PC-9 (cell line): ENCODE measurements around the gene YARS2. TPM values are rescaled to one million over a fixed set of nuclear protein-coding genes. Genes with fewer than 3 reads are reported as not detected.
"Not testable (repeated sequence)": the region's sequence is repeated elsewhere in the genome, so short reads cannot be mapped to it uniquely, and the experiment has no call there.

Experiments used
- BruUV-seq: library from RNA; stranded (reverse); fragments of 400-500 nt; replicated peaks from 2 replicates; lab custom pipeline; 2021; lab: Mats Ljungman, UMichigan
- CTCF ChIA-PET: fragments of 300-600 bp; sonication (Branson Sonifier 250); formaldehyde crosslinking; loops from one replicate; lab custom pipeline; 2022; ENCODE audit warnings: antibody characterized with exemption; lab: Charles Lee
- POLR2A ChIA-PET: fragments of 300-600 bp; sonication (Branson Sonifier 250); formaldehyde crosslinking; loops from one replicate; lab custom pipeline; 2022; ENCODE audit warnings: antibody characterized with exemption; ENCODE audit not compliant: unreplicated experiment; lab: Charles Lee
- DNase-seq, 2 experiments: peaks; one replicate each; pipeline versions ENCODE4 v3.0.0 to v3.0.0-alpha.2; 2015 to 2022; ENCODE audit warnings: mixed read lengths in 1 of 2
- H2AFZ ChIP-seq: fragments of 200-600 bp; sonication (generic); 2 replicates; pipeline ENCODE4 v1.8.1; 2017; ENCODE audit warnings: antibody characterized with exemption
- H3F3A ChIP-seq: fragments of 200-600 bp; sonication (generic); 2 replicates; pipeline ENCODE4 v1.8.1; 2017; ENCODE audit warnings: antibody characterized with exemption, mild to moderate bottlenecking, low read depth; ENCODE audit not compliant: insufficient read depth
- H3K27ac ChIP-seq: fragments of 200-600 bp; sonication (generic); 2 replicates; pipeline ENCODE4 v1.6.1; 2016; ENCODE audit warnings: mixed run types
- H3K27me3 ChIP-seq: fragments of 200-600 bp; sonication (generic); 2 replicates; pipeline ENCODE4 v1.6.1; 2016; ENCODE audit warnings: low read depth, mixed run types; ENCODE audit not compliant: insufficient read depth
- H3K36me3 ChIP-seq: fragments of 200-600 bp; sonication (generic); 2 replicates; pipeline ENCODE4 v1.6.1; 2016; ENCODE audit warnings: low read depth, mixed run types
- H3K4me1 ChIP-seq: fragments of 200-600 bp; sonication (generic); replicated peaks from 2 replicates; pipeline ENCODE4 v1.6.1; 2016; ENCODE audit warnings: mixed run types; ENCODE audit not compliant: insufficient read depth
- H3K4me2 ChIP-seq: fragments of 200-600 bp; sonication (generic); 2 replicates; pipeline ENCODE4 v1.6.1; 2017; ENCODE audit warnings: mixed run types
- H3K4me3 ChIP-seq: fragments of 200-600 bp; sonication (generic); 2 replicates; pipeline ENCODE4 v1.6.1; 2016; ENCODE audit warnings: mixed run types
- H3K79me2 ChIP-seq: fragments of 200-600 bp; sonication (generic); 2 replicates; pipeline ENCODE4 v1.6.1; 2017; ENCODE audit warnings: low read depth, mixed run types
- H3K9me2 ChIP-seq: fragments of 200-600 bp; sonication (generic); 2 replicates; pipeline ENCODE4 v1.8.1; 2017; ENCODE audit warnings: mild to moderate bottlenecking; ENCODE audit not compliant: insufficient read depth
- H3K9me3 ChIP-seq: fragments of 200-600 bp; sonication (generic); 2 replicates; pipeline ENCODE4 v1.8.1; 2016; ENCODE audit warnings: low read depth; ENCODE audit not compliant: insufficient read depth
- H4K20me1 ChIP-seq: fragments of 200-600 bp; sonication (generic); 2 replicates; pipeline ENCODE4 v1.8.1; 2017; ENCODE audit not compliant: insufficient read depth
- CTCF ChIP-seq: fragments of 200-600 bp; sonication (generic); conservative IDR thresholded peaks from 2 replicates; pipeline ENCODE4 v1.6.1; 2017; ENCODE audit warnings: mixed run types, antibody characterized with exemption, mild to moderate bottlenecking, moderate library complexity
- EZH2 ChIP-seq: fragments of 200-600 bp; sonication (generic); IDR thresholded peaks from 2 replicates; pipeline ENCODE4 v1.8.0; 2017; ENCODE audit warnings: antibody characterized with exemption, low read depth
- intact Hi-C: fragments of 100-400 bp; cut with micrococcal nuclease; formaldehyde crosslinking; loops from one replicate; pipeline ENCODE4 v1.10.0; 2022; ENCODE audit not compliant: unreplicated experiment
- total RNA-seq: library from RNA; stranded (reverse); gene quantifications from 2 replicates; pipeline ENCODE4 v1.2.3, GENCODE V29; 2021

Gene YARS2
- total RNA-seq, 1 experiment from 2014 or later = 36.6 TPM

- TSS peak; percentile 13 for BruUV-seq
These were observed 29.4 kb downstream of the YARS2 start for GRCh38 chr12:32726286-32726685.

GRCh38 chr12:32725308-32725707 is 30.4 kb downstream of the YARS2 start:
- POLR2A ChIA-PET = interaction anchor here (0.6 kb wide), 1 partner anchor 355 kb away, joined by 9 read pairs; no protein-coding TSS in a partner anchor
- H3K9me3 ChIP-seq, intact Hi-C loops, DNase-seq, H3K4me1 ChIP-seq, H3K27me3 ChIP-seq, H3K9me2 ChIP-seq, H3F3A ChIP-seq, H2AFZ ChIP-seq, H3K27ac ChIP-seq, H4K20me1 ChIP-seq, H3K4me3 ChIP-seq, CTCF ChIA-PET, H3K79me2 ChIP-seq, H3K4me2 ChIP-seq, BruUV-seq: not testable (repeated sequence)
- peaks cover 18% of the 10 kb centered on the region for H3K36me3 ChIP-seq

More at GRCh38 chr12:32726286-32726685, 29.4 kb downstream of the YARS2 start:
- Histone ChIP-seq H3K36me3 (peaks cover 15% of the 10 kb centered on the region), H3K79me2 (no peaks in the 10 kb centered on the region), H3F3A (no peaks in the 10 kb centered on the region), H2AFZ (no peak overlapping the region), H3K9me2 (no peaks in the 10 kb centered on the region), H3K4me3 (no peak overlapping the region), H4K20me1 (0 out of 2 replicates have a peak, but pooled peaks cover 3% of the 10 kb centered on the region), H3K4me2 (no peak overlapping the region), H3K9me3 (no peaks in the 10 kb centered on the region), H3K4me1 (no peaks in the 10 kb centered on the region), H3K27me3 (no peaks in the 10 kb centered on the region), H3K27ac (no peak overlapping the region)
- intact Hi-C loops = no loop called here
- TF ChIP-seq CTCF (no peak), EZH2 (no peak)
- no peak for DNase-seq
- ChIA-PET POLR2A (no interaction called here), CTCF (no interaction called here)

GRCh38 chr12:32718926-32719325 is 36.8 kb downstream of the YARS2 start:
- 0 out of 2 replicates have a peak, but pooled peaks cover 3% of the 10 kb centered on the region for H4K20me1 ChIP-seq
- H3K9me3 ChIP-seq = no peaks in the 10 kb centered on the region
- BruUV-seq = no TSS peak
- DNase-seq = no peak
- no peaks in the 10 kb centered on the region for H3K9me2 ChIP-seq
- no peak overlapping the region for H3K4me3 ChIP-seq
- no peaks in the 10 kb centered on the region for H3K79me2 ChIP-seq
- no peaks in the 10 kb centered on the region for H3K27me3 ChIP-seq
- H3K27ac ChIP-seq = no peak overlapping the region
- POLR2A ChIA-PET = interaction anchor here (0.9 kb wide), 1 partner anchor 316 kb away, joined by 10 read pairs; no protein-coding TSS in a partner anchor
- 0 out of 2 replicates have a peak, but pooled peaks cover 4% of the 10 kb centered on the region for H3F3A ChIP-seq
- no peaks in the 10 kb centered on the region for H3K4me1 ChIP-seq
- intact Hi-C loops = no loop called here
- no peak overlapping the region for H2AFZ ChIP-seq
- H3K4me2 ChIP-seq = no peak overlapping the region
- CTCF ChIA-PET = no interaction called here
- H3K36me3 ChIP-seq = peaks cover 11% of the 10 kb centered on the region; the same call in 1 of the 2 replicates
- no peak for TF ChIP-seq EZH2
- TF ChIP-seq CTCF = no peak

GRCh38 chr12:32714772-32715171 is 40.9 kb downstream of the YARS2 start:
- Histone ChIP-seq H3K4me2 (no peak overlapping the region), H4K20me1 (no peaks in the 10 kb centered on the region), H3K27ac (no peak overlapping the region), H3K4me3 (no peak overlapping the region), H3K27me3 (no peaks in the 10 kb centered on the region), H3K4me1 (no peaks in the 10 kb centered on the region), H3K9me2 (no peaks in the 10 kb centered on the region), H3K36me3 (peaks cover 8% of the 10 kb centered on the region; the same call in 1 of the 2 replicates), H3K79me2 (no peaks in the 10 kb centered on the region), H3F3A (0 out of 2 replicates have a peak, but pooled peaks cover 4% of the 10 kb centered on the region), H2AFZ (no peak overlapping the region), H3K9me3 (no peaks in the 10 kb centered on the region)
- intact Hi-C loops = no loop called here
- CTCF ChIA-PET = no interaction called here
- DNase-seq = no peak
- BruUV-seq = no TSS peak
- TF ChIP-seq EZH2 (no peak), CTCF (no peak)
- POLR2A ChIA-PET = no interaction called here
